ENCODE results near the gene SRGAP2C.
"Not testable (repeated sequence)": the region's sequence is repeated elsewhere in the genome, so short reads cannot be mapped to it uniquely, and the experiment has no call there.

GRCh38 chr1:121278777-121279547 lies 94.2 kb downstream of the SRGAP2C start:
- TF ChIP-seq CTCF (optimal IDR thresholded peaks at IDR 0.05 in 1 of 3, IDR thresholded peaks at IDR 0.05 in 1 of 3, conservative IDR thresholded peaks at IDR 0.05 in 1 of 3; ENCODE audit: extremely low read depth in 1 of 3, insufficient read depth in 2 of 3, low read length in 3 of 3); EZH2 (IDR thresholded peaks at IDR 0.05; ENCODE audit: low read length): not testable (repeated sequence)
